Panc1 (cell line): ENCODE measurements around the gene USO1. TPM values are rescaled to one million over a fixed set of nuclear protein-coding genes. Genes with fewer than 3 reads are reported as not detected.

Experiments used
- ATAC-seq: fragments of 200-7000 bp; cut with Tn5 transposase; 2 replicates; pipeline ENCODE4 v1.9.1; 2020; ENCODE audit warnings: mild to moderate bottlenecking, moderate library complexity
- BruUV-seq: library from RNA; stranded (reverse); fragments of 400-500 nt; replicated peaks from 2 replicates; lab custom pipeline; 2021; lab: Mats Ljungman, UMichigan
- CTCF ChIA-PET: fragments of 300-600 bp; sonication (Branson Sonifier 250); formaldehyde crosslinking; loops from one replicate; lab custom pipeline; 2022; ENCODE audit warnings: antibody characterized with exemption; lab: Charles Lee
- POLR2A ChIA-PET: fragments of 300-600 bp; sonication (Branson Sonifier 250); formaldehyde crosslinking; loops from one replicate; lab custom pipeline; 2022; ENCODE audit warnings: antibody characterized with exemption; lab: Charles Lee
- DNase-seq: peaks from one replicate; pipeline ENCODE4 v3.0.0-alpha.2; 2010; ENCODE audit warnings: low read depth, low spot score
- H3K27ac ChIP-seq: 2 replicates; pipeline ENCODE4 v1.5.1; 2011; ENCODE audit warnings: mild to moderate bottlenecking, low read length, inconsistent platforms
- H3K27me3 ChIP-seq: fragments of 200-500 bp; sonication (Bioruptor generic); 2 replicates; pipeline ENCODE4 v1.6.0; 2014; ENCODE audit warnings: low read length, inconsistent platforms; ENCODE audit not compliant: control insufficient read depth, insufficient read depth
- H3K36me3 ChIP-seq: fragments of 200-500 bp; sonication (Bioruptor generic); 2 replicates; pipeline ENCODE4 v1.5.1; 2014; ENCODE audit warnings: inconsistent platforms, mild to moderate bottlenecking, low read length, moderate library complexity; ENCODE audit not compliant: control insufficient read depth, insufficient read depth
- H3K4me1 ChIP-seq: 2 replicates; pipeline ENCODE4 v1.5.1; 2011; ENCODE audit warnings: inconsistent platforms, mild to moderate bottlenecking, low read length, moderate library complexity; ENCODE audit not compliant: control insufficient read depth, insufficient read depth
- H3K4me3 ChIP-seq, 2 experiments: 2 replicates each; pipeline ENCODE4 v1.5.1; 2011 to 2012; ENCODE audit warnings: low read depth in 2 of 2, low read length in 2 of 2, mild to moderate bottlenecking in 2 of 2, inconsistent platforms in 1 of 2, moderate library complexity in 1 of 2
- H3K9me3 ChIP-seq: fragments of 200-500 bp; sonication (Bioruptor generic); 2 replicates; pipeline ENCODE4 v1.5.1; 2014; ENCODE audit warnings: low read depth, mild to moderate bottlenecking, inconsistent platforms, low read length, moderate library complexity; ENCODE audit not compliant: control insufficient read depth, insufficient read depth
- CTCF ChIP-seq: fragments of 450-650 bp; IDR thresholded peaks from 2 replicates; pipeline ENCODE4 v1.5.1; 2017; ENCODE audit warnings: mild to moderate bottlenecking
- POLR2AphosphoS5 ChIP-seq: IDR thresholded peaks from 2 replicates; pipeline ENCODE4 v1.6.1; 2012; ENCODE audit warnings: mild to moderate bottlenecking, low read depth, low read length, moderate library complexity
- REST ChIP-seq, 2 experiments: IDR thresholded peaks; 2 replicates each; pipeline ENCODE4 v1.6.1; 2011 to 2012; ENCODE audit warnings: low read depth in 2 of 2, control low read depth in 1 of 2, low read length in 1 of 2, mild to moderate bottlenecking in 1 of 2, moderate library complexity in 1 of 2; ENCODE audit not compliant: insufficient read depth in 1 of 2
- SIN3A ChIP-seq: IDR thresholded peaks from 2 replicates; pipeline ENCODE4 v1.6.1; 2012; ENCODE audit warnings: low read depth, mild to moderate bottlenecking, low read length, moderate library complexity, borderline replicate concordance; ENCODE audit not compliant: insufficient read depth
- TCF7L2 ChIP-seq: IDR thresholded peaks from 2 replicates; pipeline ENCODE4 v1.6.1; 2011; ENCODE audit warnings: mild to moderate bottlenecking, low read depth, low read length, inconsistent platforms
- in situ Hi-C: cut with HindIII; loops from 2 replicates; pipeline ENCODE4 v1.10.0; 2016; ENCODE audit warnings: low sequenced_read_pairs, low pct_unique_long_range_greater_than_20kb
- intact Hi-C: fragments of 100-400 bp; cut with micrococcal nuclease; formaldehyde crosslinking; loops from one replicate; pipeline ENCODE4 v1.10.0; 2022; ENCODE audit not compliant: unreplicated experiment
- total RNA-seq: library from RNA; stranded (reverse); gene quantifications from one replicate; pipeline ENCODE4 v1.2.1, GENCODE V29; 2021; ENCODE audit not compliant: unreplicated experiment

The USO1 gene
- total RNA-seq, 1 experiment from 2014 or later: 50.0 TPM

DNA sequence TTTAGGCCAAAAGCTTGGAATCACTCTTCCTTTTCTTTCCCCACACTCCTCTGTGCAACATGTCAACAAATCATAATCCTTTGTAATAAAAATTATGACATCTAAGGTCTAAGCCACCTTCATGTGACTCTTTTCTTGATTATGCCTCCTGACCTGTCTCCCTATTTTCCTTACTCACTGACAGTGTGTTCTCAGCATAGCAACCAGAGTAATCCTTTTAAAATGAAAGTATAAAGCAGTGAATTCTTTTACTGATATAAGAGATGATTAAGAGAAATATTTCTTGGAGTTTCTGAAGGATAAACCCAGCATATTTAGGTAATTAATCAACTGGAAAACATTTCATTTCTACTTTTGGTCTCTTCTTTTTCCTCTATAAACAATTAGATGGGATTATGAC, 44.7 kb downstream of the USO1 start:
- TF ChIP-seq POLR2AphosphoS5 (no peak), SIN3A (no peak), REST (IDR thresholded peaks at IDR 0.05; ENCODE audit: insufficient read depth in 1 of 2, low read depth in 2 of 2, low read length in 1 of 2) (no peak), TCF7L2 (no peak), CTCF (no peak)
- Histone ChIP-seq H3K27ac (no peak overlapping the region), H3K27me3 (no peaks in the 10 kb centered on the region), H3K36me3 (peaks cover 5% of the 10 kb centered on the region; the same call in 1 of the 2 replicates), H3K4me1 (no peaks in the 10 kb centered on the region), H3K4me3 (no peak overlapping the region), H3K9me3 (no peaks in the 10 kb centered on the region)
- intact Hi-C loops (no loop called here), in situ Hi-C loops (no loop called here)
- ATAC-seq (no peak), DNase-seq (no peak)
- no TSS peak for BruUV-seq
- ChIA-PET CTCF (no interaction called here), POLR2A (no interaction called here)

DNA sequence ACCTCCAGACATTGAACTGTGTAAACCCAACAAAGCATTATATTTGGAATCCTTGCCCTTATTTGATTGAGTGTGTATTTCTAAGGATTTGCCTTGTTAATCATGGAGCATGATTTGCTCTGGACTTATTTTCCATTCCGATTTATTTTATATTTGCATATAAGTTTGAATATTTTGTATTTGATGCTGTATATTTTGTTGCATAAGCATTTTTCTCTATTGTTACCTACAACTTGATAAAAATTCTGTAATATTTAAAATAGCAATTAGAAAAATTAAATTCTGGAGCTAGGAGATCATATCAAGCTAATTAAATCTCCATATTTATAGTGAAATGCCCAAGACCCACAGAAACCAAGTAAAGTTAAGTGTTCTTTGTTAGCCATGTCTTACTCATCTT, 47.2 kb downstream of the USO1 start:
- intact Hi-C loops (no loop called here), in situ Hi-C loops (no loop called here)
- BruUV-seq: no TSS peak
- H3K27ac ChIP-seq: no peak overlapping the region
- H3K4me3 ChIP-seq: no peak overlapping the region
- ATAC-seq (no peak), DNase-seq (no peak)
- peaks cover 13% of the 10 kb centered on the region for H3K36me3 ChIP-seq
- H3K9me3 ChIP-seq: no peaks in the 10 kb centered on the region
- H3K4me1 ChIP-seq: no peaks in the 10 kb centered on the region
- H3K27me3 ChIP-seq: no peaks in the 10 kb centered on the region
- no peak for TF ChIP-seq TCF7L2
- no peak for TF ChIP-seq CTCF
- no peak for TF ChIP-seq POLR2AphosphoS5
- TF ChIP-seq SIN3A: no peak
- no peak for TF ChIP-seq REST (IDR thresholded peaks at IDR 0.05; ENCODE audit: insufficient read depth in 1 of 2, low read depth in 2 of 2, low read length in 1 of 2)
- ChIA-PET POLR2A (no interaction called here), CTCF (no interaction called here)
